Testis (tissue), 2 donors: Measurements from ENCODE around the gene CALML3.

Source experiments
- CTCF ChIP-seq, 3 experiments: fragments of 450-650 bp in 2 of 3; fragments of 200-600 bp in 1 of 3; sonication (generic) in 1 of 3; IDR thresholded peaks; one replicate each; pipeline ENCODE4 v1.5.1; 2016 to 2019; ENCODE audit warnings: antibody characterized with exemption in 3 of 3, mild to moderate bottlenecking in 2 of 3, moderate library complexity in 1 of 3
- POLR2A ChIP-seq: fragments of 450-650 bp; IDR thresholded peaks from one replicate; pipeline ENCODE4 v1.6.1; 2017; ENCODE audit warnings: antibody characterized with exemption, mild to moderate bottlenecking, moderate library complexity

- no peak for TF ChIP-seq CTCF (IDR thresholded peaks at IDR 0.05)
- no peak for TF ChIP-seq POLR2A
These were observed 48.7 kb downstream of the CALML3 start for GRCh38 chr10:5573319-5573950.
